OCI-LY3 (cell line): Measurements from ENCODE around the gene CES3.
A peak's percentile ranks its signal among the peaks of the same experiment; 100 is the strongest.
"Not testable (repeated sequence)": the region's sequence is repeated elsewhere in the genome, so short reads cannot be mapped to it uniquely, and the experiment has no call there.

ENCODE experiments used
- H2AFZ ChIP-seq: fragments of 200-600, 300-600 bp; shearing (Covaris generic); 2 replicates; pipeline ENCODE4 v1.6.0; 2014; ENCODE audit warnings: antibody characterized with exemption, low read depth, low read length
- H3K27ac ChIP-seq: fragments of 200-600, 300-600 bp; sonication (generic); 2 replicates; pipeline ENCODE4 v1.5.1; 2014; ENCODE audit warnings: mild to moderate bottlenecking, low read length, moderate library complexity, mixed read lengths
- H3K27me3 ChIP-seq: fragments of 200-600, 300-600 bp; sonication (generic); 2 replicates; pipeline ENCODE4 v1.6.1; 2014; ENCODE audit warnings: low read depth, low read length, mixed read lengths
- H3K36me3 ChIP-seq: fragments of 200-600, 300-600 bp; sonication (generic); replicated peaks from 2 replicates; pipeline ENCODE3; 2014; ENCODE audit warnings: low read depth, low read length, mixed read lengths
- H3K4me1 ChIP-seq: fragments of 300-600, 200-600 bp; sonication (generic); 2 replicates; pipeline ENCODE4 v1.6.1; 2014; ENCODE audit warnings: low read length, mixed read lengths
- H3K4me2 ChIP-seq: fragments of 200-600, 300-600 bp; sonication (generic); 2 replicates; pipeline ENCODE4 v1.6.1; 2014; ENCODE audit warnings: low read length, mixed read lengths
- H3K4me3 ChIP-seq: fragments of 300-600, 200-600 bp; sonication (generic); 2 replicates; pipeline ENCODE4 v1.5.1; 2014; ENCODE audit warnings: antibody characterized with exemption, mild to moderate bottlenecking, low read length, moderate library complexity
- H3K79me2 ChIP-seq: fragments of 300-600, 200-600 bp; shearing (Covaris generic); 2 replicates; pipeline ENCODE4 v1.6.1; 2014; ENCODE audit warnings: mild to moderate bottlenecking, low read length, mixed read lengths
- H3K9ac ChIP-seq: fragments of 300-600, 200-600 bp; shearing (Covaris generic); 2 replicates; pipeline ENCODE4 v1.6.0; 2014; ENCODE audit warnings: mild to moderate bottlenecking, low read length, moderate library complexity
- H3K9me3 ChIP-seq: fragments of 200-600, 300-600 bp; shearing (Covaris generic); 2 replicates; pipeline ENCODE4 v1.6.1; 2014; ENCODE audit warnings: low read length, mixed read lengths; ENCODE audit not compliant: insufficient read depth
- H4K20me1 ChIP-seq: fragments of 200-600, 300-600 bp; sonication (generic); 2 replicates; pipeline ENCODE4 v1.6.1; 2016; ENCODE audit warnings: low read length, mixed read lengths; ENCODE audit not compliant: insufficient read depth
- EZH2phosphoT487 ChIP-seq: fragments of 200-600 bp; shearing (Covaris generic); IDR thresholded peaks from 2 replicates; pipeline ENCODE4 v1.6.1; 2018; ENCODE audit warnings: antibody characterized with exemption, mixed run types, low read depth
- TF ChIP-seq, protein P1 (sequence below): fragments of 200-600, 300-600 bp; sonication (generic); IDR thresholded peaks from 2 replicates; pipeline ENCODE4 v1.5.1; 2014; ENCODE audit warnings: antibody characterized with exemption, low read length, low read depth

Gene CES3

DNA sequence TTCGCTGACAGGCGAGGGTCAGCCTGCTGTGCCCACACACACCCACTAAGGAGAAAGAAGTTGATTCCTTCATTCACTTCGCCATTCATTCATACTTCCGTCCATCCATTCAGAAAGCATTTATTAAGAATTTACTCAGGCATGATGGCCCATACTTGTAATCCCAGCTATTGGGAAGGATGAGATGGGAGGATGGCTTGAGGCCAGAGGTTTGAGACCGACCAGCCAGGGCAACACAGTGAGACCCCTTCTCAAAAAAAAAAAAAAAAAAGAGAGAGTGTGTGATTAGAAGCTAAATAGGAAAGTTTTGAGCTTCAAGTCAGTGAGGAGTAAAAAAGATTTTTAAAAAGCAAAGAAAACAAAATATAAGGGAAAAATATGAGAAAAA lies 17.0 kb upstream of the CES3 start:
- Histone ChIP-seq H2AFZ (no peak overlapping the region), H3K79me2 (no peaks in the 10 kb centered on the region), H3K4me1 (peaks cover 4% of the 10 kb centered on the region; the same call in 1 of the 2 replicates), H3K27me3 (peaks cover 3% of the 10 kb centered on the region; the same call in 1 of the 2 replicates), H3K4me2 (no peak overlapping the region), H3K9me3 (no peaks in the 10 kb centered on the region), H4K20me1 (no peaks in the 10 kb centered on the region), H3K36me3 (peaks cover 16% of the 10 kb centered on the region), H3K4me3 (no peak overlapping the region), H3K9ac (no peak overlapping the region), H3K27ac (no peak overlapping the region)
- TF ChIP-seq EZH2phosphoT487: no peak
- TF ChIP-seq, protein P1, sequence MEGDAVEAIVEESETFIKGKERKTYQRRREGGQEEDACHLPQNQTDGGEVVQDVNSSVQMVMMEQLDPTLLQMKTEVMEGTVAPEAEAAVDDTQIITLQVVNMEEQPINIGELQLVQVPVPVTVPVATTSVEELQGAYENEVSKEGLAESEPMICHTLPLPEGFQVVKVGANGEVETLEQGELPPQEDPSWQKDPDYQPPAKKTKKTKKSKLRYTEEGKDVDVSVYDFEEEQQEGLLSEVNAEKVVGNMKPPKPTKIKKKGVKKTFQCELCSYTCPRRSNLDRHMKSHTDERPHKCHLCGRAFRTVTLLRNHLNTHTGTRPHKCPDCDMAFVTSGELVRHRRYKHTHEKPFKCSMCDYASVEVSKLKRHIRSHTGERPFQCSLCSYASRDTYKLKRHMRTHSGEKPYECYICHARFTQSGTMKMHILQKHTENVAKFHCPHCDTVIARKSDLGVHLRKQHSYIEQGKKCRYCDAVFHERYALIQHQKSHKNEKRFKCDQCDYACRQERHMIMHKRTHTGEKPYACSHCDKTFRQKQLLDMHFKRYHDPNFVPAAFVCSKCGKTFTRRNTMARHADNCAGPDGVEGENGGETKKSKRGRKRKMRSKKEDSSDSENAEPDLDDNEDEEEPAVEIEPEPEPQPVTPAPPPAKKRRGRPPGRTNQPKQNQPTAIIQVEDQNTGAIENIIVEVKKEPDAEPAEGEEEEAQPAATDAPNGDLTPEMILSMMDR: no peak

DNA sequence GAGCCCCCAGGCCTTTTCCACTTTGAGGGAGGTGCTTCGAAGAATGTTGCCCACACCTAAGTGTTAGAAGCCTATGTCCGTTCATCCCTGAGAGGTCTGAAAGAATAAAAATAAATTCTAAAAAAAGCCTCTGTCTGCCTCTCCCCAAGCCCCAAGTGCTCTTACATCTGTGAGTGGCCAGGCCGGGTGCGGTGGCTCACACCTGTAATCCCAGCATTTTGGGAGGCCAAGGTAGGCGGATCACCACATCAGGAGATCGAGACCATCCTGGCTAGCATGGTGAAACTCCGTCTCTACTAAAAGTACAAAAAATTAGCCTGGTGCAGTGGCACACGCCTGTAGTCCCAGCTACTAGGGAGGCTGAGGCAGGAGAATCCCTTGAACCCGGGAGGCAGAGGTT lies 16.1 kb upstream of the CES3 start:
- not testable (repeated sequence) for H3K36me3 ChIP-seq, H3K9me3 ChIP-seq, H3K4me1 ChIP-seq, H3K4me2 ChIP-seq, H3K27ac ChIP-seq, H4K20me1 ChIP-seq, H3K9ac ChIP-seq, H3K79me2 ChIP-seq, H3K4me3 ChIP-seq, H3K27me3 ChIP-seq, H2AFZ ChIP-seq

DNA sequence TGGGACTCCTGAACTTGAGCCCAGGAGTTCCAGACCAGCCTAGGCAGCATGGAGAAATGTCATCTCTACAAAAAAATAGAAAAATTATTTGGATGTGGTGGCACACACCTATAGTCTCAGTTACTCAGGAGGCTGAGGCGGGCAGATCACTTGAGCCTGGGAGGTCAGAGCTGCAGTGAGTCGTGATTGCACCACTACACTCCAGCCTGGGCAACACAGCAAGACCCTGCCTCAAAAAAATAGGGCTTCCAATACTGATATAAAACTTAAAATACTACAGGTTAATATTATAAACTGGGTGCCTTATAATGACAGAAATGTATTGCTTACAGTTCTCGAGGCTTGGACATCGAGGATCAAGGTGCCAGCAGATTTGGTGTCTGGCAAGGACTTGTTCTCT lies 15.1 kb upstream of the CES3 start:
- no peak overlapping the region for H2AFZ ChIP-seq
- H3K9me3 ChIP-seq: no peaks in the 10 kb centered on the region
- H3K4me2 ChIP-seq: no peak overlapping the region
- TF ChIP-seq EZH2phosphoT487: no peak
- TF ChIP-seq, protein P1: no peak
- H4K20me1 ChIP-seq: no peaks in the 10 kb centered on the region
- no peak overlapping the region for H3K4me3 ChIP-seq
- no peaks in the 10 kb centered on the region for H3K79me2 ChIP-seq
- no peak overlapping the region for H3K27ac ChIP-seq
- H3K27me3 ChIP-seq: peaks cover 5% of the 10 kb centered on the region; the same call in 1 of the 2 replicates
- peaks cover 8% of the 10 kb centered on the region for H3K36me3 ChIP-seq
- no peak overlapping the region for H3K9ac ChIP-seq
- H3K4me1 ChIP-seq: peaks cover 11% of the 10 kb centered on the region

DNA sequence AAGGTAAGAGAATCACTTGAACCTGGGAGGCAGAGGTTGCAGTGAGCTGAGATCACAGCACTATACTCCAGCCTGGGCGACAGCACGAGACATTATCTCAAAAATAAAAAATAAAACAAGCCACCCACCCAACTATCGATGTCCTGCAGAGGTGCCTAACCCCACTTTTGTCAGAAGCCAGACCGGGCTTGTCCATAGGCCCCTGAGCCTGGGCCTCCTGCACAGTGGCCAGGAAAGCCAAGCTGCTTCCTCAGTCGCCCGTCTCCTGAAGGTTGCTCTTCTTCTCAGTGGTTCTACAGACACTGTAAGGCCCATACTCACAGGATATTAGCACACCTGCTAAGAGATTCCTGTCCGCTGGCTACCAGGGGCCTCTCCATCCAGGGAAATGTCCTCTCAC lies 14.5 kb upstream of the CES3 start:
- H4K20me1 ChIP-seq: no peaks in the 10 kb centered on the region

More for the DNA sequence above, 14.5 kb upstream of the CES3 start:
- Histone ChIP-seq H3K27me3 (peaks cover 5% of the 10 kb centered on the region; the same call in 1 of the 2 replicates), H3K9ac (no peak overlapping the region), H3K79me2 (no peaks in the 10 kb centered on the region), H2AFZ (0 out of 2 replicates have a peak overlapping the region, but pooled peaks have one; percentile 42), H3K4me1 (peaks cover 11% of the 10 kb centered on the region), H3K36me3 (peaks cover 8% of the 10 kb centered on the region), H3K9me3 (no peaks in the 10 kb centered on the region), H3K4me3 (no peak overlapping the region), H3K4me2 (no peak overlapping the region), H3K27ac (no peak overlapping the region)
- TF ChIP-seq EZH2phosphoT487: no peak
- TF ChIP-seq, protein P1: no peak
